K562 (cell line): ENCODE data around the gene ITPK1. TPM values are rescaled to one million over a fixed set of nuclear protein-coding genes. Genes with fewer than 3 reads are reported as not detected.

Experiments
- CLOCK ChIP-seq: fragments of 250-450 bp; sonication (Bioruptor Pico); IDR thresholded peaks from 2 replicates; pipeline ENCODE4 v1.4.0; 2020; ENCODE audit warnings: mild to moderate bottlenecking, moderate library complexity, borderline replicate concordance
- LARP7 ChIP-seq: fragments of 450-650 bp; IDR thresholded peaks from 2 replicates; pipeline ENCODE4 v1.6.1; 2016
- MYBL2 ChIP-seq, 2 experiments: fragments of 450-650 bp in 1 of 2; sonication (generic) in 1 of 2; formaldehyde crosslinking in 1 of 2; IDR thresholded peaks; 2 replicates each; pipeline versions ENCODE4 v1.6.1 to v1.8.1; 2017 to 2022; ENCODE audit warnings: borderline replicate concordance in 1 of 2, inconsistent platforms in 1 of 2, low read depth in 1 of 2, mild to moderate bottlenecking in 1 of 2, missing genetic modification reagents in 1 of 2, moderate library complexity in 1 of 2
- ZBTB34 ChIP-seq: fragments of 250-450 bp; sonication (Bioruptor Pico); IDR thresholded peaks from 2 replicates; pipeline ENCODE4 v1.8.0; 2021; ENCODE audit warnings: mild to moderate bottlenecking, moderate library complexity
- ZHX1 ChIP-seq: fragments of 150-350 bp; conservative IDR thresholded peaks from 2 replicates; pipeline ENCODE4 v1.6.1; 2014; ENCODE audit warnings: low read length
- polyA plus RNA-seq, 8 experiments: library from polyadenylated mRNA; depleted of rRNA in 4 of 8; stranded (reverse) in 5 of 8; unstranded in 3 of 8; fragments of >200 nt; fragmentation: Nextera tagmentation in 2 of 8; fragmentation: Illumina TruSeq in 1 of 8; extraction: Ambion mirVana in 2 of 8; extraction: Trizol in 1 of 8; gene quantifications; 2 replicates each; pipeline versions ENCODE4 v1.2.1 to v1.2.3, GENCODE V29; 2011 to 2014; ENCODE audit warnings: inconsistent platforms in 1 of 8, missing spikeins in 1 of 8
- total RNA-seq, 7 experiments: library from RNA; depleted of rRNA in 6 of 7; stranded (reverse); fragments of >200 nt in 6 of 7; fragmentation: Illumina TruSeq in 2 of 7; extraction: Trizol in 2 of 7; gene quantifications; 2 replicates each; pipeline versions ENCODE4 v1.2.1 to v1.2.3, GENCODE V29; 2011 to 2021; ENCODE audit warnings: low replicate concordance in 1 of 7

ITPK1 gene
- total and polyA plus RNA-seq, 9 of the 15 experiments (the other 6 are each of a cell fraction or from before 2014, with no cell fraction given), result 1.2 to 39.2 (median 23.0) TPM

- TF ChIP-seq ZHX1, result no peak
- TF ChIP-seq CLOCK (CRISPR knock-in tag), result no peak
- TF ChIP-seq MYBL2 (IDR thresholded peaks at IDR 0.05; ENCODE audit: low read depth), result no peak
- no peak for TF ChIP-seq MYBL2 (CRISPR knock-in tag; IDR thresholded peaks at IDR 0.05; ENCODE audit: borderline replicate concordance)
- no peak for TF ChIP-seq ZBTB34 (CRISPR knock-in tag)
- TF ChIP-seq LARP7, result no peak
Observed at GRCh38 chr14:93044121-93044520, 71.6 kb downstream of the ITPK1 start (continued).
